OCI-M1 (cell line): ENCODE measurements around the gene SERPINE2.

Experiments
- DNase-seq: peaks from one replicate; lab custom pipeline; 2025; lab: John Stamatoyannopoulos, UW

The SERPINE2 gene

GRCh38 chr2:224046752-224047151 lies 7.7 kb upstream of the SERPINE2 start:
- DNase-seq: no peak

GRCh38 chr2:224042191-224042696 lies 3.2 kb upstream of the SERPINE2 start:
- no peak for DNase-seq

GRCh38 chr2:224041554-224041953 lies 2.5 kb upstream of the SERPINE2 start:
- DNase-seq: no peak

- DNase-seq: no peak
These were observed 1.7 kb upstream of the SERPINE2 start for GRCh38 chr2:224040753-224041152.

GRCh38 chr2:224039770-224040440 lies 819 bp upstream of the SERPINE2 start:
- no peak for DNase-seq

- no peak for DNase-seq
These were observed 331 bp downstream of the SERPINE2 start for GRCh38 chr2:224038830-224039079.

- DNase-seq: peak; percentile 57
These were observed 847 bp downstream of the SERPINE2 start for GRCh38 chr2:224038049-224038829.

- no peak for DNase-seq
These were observed 2.2 kb downstream of the SERPINE2 start for GRCh38 chr2:224036731-224037361.

GRCh38 chr2:224034017-224034416 lies 5.1 kb downstream of the SERPINE2 start:
- DNase-seq: no peak

- peak; percentile 59 for DNase-seq
These were observed 5.5 kb downstream of the SERPINE2 start for GRCh38 chr2:224033601-224034000.

- DNase-seq: no peak
These were observed 6.8 kb downstream of the SERPINE2 start for GRCh38 chr2:224032283-224032682.

- DNase-seq: peak; percentile 92
These were observed 7.6 kb downstream of the SERPINE2 start for GRCh38 chr2:224031358-224031970.

GRCh38 chr2:224030786-224031185 lies 8.3 kb downstream of the SERPINE2 start:
- DNase-seq: no peak

- DNase-seq: no peak
These were observed 9.2 kb downstream of the SERPINE2 start for GRCh38 chr2:224029876-224030275.

GRCh38 chr2:224027931-224028330 lies 11.2 kb downstream of the SERPINE2 start:
- no peak for DNase-seq

GRCh38 chr2:224027070-224027469 lies 12.0 kb downstream of the SERPINE2 start:
- DNase-seq: no peak

GRCh38 chr2:224025874-224026273 lies 13.2 kb downstream of the SERPINE2 start:
- peak; percentile 96 for DNase-seq

- no peak for DNase-seq
These were observed 14.8 kb downstream of the SERPINE2 start for GRCh38 chr2:224024270-224024669.

GRCh38 chr2:224023188-224023587 lies 15.9 kb downstream of the SERPINE2 start:
- DNase-seq: no peak

GRCh38 chr2:224022486-224022885 lies 16.6 kb downstream of the SERPINE2 start:
- DNase-seq: no peak

- DNase-seq: no peak
These were observed 18.6 kb downstream of the SERPINE2 start for GRCh38 chr2:224020523-224020922.

- DNase-seq: no peak
These were observed 21.1 kb downstream of the SERPINE2 start for GRCh38 chr2:224017957-224018356.

GRCh38 chr2:224016963-224017362 lies 22.1 kb downstream of the SERPINE2 start:
- DNase-seq: no peak
